ENCODE data around the gene SELENOW.
A peak's percentile ranks its signal among the peaks of the same experiment; 100 is the strongest.
"Not testable (repeated sequence)": the region's sequence is repeated elsewhere in the genome, so short reads cannot be mapped to it uniquely, and the experiment has no call there.

Gene SELENOW

DNA sequence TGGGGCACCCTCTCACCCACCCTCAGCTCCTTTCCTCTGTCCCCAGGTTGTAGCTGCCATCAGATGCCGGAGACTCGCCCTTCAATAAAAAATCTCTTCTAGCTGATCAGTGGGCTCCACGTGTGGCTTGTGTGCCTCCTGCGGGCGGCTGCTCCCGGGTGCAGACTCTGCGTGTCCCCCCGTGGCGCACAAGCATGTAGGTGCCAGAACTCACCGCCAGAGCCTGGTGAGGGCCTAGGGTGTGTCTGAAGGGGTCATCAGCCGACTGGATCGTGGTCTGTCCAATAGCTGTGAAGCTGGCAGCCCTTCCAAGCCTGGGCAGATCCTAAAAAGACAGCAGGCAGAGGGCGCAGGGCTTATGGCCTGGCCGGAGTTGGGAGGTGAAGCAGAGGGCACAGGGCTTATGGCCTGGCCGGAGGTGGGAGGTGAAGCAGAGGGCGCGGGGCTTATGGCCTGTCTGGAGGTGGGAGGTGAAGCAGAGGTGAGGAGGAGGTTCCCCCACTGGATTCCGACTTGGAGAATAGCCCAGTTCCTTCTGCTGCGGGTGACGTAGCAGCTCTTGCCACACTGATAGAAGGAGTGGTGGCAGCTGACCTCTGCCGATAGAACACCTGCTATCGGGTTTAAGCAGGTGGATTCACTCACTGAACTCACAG is 21.4 kb upstream of the SELENOW start:
- DNase-seq: no peak

DNA sequence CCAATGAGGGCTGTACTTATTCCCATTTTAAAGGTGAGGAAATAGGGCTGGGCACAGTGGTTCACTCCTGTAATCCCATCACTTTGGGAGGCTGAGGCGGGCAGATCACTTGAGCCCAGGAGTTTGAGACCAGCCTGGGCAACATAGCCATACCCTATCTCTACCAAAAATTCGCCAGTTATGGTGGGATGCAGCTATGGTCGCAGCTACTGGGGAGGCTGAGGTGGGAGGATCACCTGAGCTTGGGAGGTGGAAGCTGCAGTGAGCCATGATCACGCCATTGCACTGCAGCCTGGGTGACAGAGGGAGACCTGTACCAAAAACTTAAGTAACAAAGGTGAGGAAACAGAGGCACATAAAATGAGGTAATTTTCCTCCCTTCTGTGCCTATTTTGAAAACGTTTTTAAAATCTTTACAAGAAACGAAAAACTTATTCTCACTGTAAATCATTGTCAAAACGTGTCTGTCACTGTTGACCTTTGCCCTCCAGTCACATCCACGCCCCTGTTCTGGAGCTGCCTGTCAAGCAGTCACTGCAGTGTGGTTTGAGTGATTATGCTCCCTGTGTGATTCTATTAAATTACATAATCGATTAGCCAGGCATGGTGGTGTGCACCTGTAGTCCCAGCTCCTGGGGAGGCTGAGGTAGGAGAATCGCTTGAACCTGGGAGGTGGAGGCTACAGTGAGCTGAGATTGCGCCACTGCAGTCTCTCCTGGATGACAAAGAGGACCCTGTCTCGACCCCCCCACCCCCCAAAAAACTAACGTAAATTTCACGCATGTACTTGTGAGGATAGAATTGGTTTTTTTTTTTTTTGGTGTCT is 20.7 kb upstream of the SELENOW start:
- no peak for DNase-seq

DNA sequence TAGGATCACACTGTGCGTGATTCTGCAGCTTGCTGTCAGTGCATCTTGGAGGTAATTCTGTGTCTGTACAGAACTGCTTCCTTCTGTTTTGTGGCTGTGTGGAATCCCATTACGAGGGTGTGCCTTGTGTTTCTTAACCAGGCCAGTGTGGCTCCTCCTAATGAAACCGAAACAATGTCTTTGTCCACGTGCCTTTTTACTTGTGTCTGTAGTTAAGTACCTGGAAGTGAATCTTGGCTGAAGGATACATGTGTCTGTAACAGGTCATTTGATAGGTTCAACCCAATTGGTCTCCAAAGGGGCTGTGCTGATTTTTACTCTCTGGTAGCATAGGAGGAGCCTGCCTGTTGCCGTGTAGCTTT is 20.1 kb upstream of the SELENOW start:
- no peak for DNase-seq

DNA sequence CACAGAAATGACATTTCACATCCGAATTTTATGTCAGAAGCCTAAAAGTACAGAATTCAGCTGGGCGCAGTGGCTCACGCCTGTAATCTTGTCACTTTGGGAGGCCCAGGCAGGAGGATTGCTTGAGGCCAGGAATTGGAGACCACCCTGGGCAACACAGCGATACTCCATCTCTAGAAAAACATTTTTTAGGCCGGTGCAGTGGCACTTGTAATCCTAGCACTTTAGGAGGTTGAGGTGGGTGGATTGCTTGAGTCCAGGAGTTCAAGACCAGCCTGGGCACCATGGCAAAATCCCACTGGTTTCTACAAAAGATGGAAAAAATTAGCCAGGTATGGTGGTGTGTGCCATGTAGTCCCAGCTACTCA is 17.9 kb upstream of the SELENOW start:
- DNase-seq: no peak

DNA sequence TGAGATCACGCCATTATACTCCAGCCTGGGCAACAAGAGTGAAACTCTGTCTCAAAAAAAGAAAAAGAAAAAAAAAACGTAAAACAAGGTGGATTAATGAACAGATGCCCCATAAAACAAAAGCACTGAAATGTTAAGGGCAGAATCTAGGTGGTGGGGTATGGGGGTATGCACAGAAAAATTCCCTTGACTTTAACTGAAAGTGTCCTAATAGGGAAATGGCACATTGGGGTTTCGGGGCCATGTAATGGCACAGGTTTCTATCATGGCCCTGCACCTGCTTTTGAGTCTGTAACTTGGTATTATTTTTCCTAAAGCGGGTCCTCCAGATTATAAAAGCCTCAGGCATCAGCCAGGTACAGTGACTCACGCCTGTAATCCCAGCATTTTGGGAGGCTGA is 16.9 kb upstream of the SELENOW start:
- DNase-seq: no peak

DNA sequence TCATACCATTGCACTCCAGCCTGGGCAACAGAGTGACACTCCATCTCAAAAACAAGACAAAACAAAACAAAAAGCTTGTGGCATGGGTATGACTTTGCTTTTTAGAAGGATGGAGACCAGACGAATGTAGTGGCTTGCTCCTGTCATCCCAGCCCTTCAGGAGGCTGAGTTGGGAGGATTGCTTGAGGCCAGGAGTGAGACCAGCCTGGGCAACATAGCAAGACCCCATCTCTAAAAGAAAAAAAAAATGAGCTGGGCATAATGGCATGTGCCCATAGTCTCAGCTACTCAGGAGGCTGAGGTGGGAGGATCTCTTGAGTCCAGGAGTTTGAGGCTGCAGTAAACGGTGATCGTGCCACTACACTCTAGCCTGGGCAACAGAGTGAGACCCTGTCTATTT is 16.4 kb upstream of the SELENOW start:
- no peak for DNase-seq

DNA sequence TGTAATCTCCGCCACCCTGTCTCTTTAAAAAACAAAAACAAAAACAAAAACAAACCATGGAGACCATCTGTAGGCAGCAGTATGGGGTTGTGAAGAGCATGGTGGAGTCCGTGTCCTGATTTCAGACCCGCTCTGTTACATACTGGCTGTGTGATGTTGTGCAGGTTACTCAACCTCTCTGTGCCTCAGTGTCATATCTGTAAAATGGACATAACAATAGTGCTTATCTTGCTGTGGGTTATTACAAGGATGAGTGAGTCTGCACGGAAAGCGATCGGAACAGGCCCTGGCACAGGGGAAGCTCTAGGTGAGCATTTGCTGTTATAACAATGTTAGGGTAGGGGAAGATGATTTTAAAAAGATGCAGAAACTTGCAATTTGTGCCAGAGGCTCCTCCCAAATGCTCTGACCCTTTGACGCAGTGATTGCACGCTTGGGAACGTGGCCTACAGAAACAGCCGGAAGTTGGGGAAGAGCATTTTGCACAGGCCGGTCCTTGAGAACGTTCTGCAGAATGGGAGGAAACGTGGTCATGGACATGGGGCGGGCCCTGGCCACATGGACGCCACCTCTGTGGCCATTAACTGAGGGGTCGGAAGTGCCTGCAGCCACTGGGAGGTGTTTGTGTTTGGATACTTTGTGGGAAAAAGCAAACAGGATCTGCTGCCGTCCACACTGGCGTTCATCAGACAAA is 15.7 kb upstream of the SELENOW start:
- no peak for DNase-seq

DNA sequence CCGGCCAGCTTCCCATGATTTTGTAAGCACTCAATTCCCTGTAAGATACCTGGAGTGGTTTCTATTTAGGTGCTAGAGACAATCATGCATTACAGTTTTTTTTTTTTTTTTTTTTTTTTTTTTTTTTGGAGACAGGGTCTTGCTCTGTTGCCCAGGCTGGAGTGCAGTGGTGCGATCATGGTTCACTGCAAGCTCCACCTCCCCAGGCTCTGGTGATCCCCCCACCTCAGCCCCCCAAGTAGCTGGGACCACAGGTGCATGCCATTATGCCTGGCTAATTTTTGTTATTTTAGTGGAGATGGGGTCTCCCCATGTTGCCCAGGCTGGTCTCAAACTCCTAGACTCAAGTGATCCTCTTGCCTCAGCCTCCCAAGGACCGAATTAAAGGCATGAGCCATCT is 13.8 kb upstream of the SELENOW start:
- DNase-seq: not testable (repeated sequence)

DNA sequence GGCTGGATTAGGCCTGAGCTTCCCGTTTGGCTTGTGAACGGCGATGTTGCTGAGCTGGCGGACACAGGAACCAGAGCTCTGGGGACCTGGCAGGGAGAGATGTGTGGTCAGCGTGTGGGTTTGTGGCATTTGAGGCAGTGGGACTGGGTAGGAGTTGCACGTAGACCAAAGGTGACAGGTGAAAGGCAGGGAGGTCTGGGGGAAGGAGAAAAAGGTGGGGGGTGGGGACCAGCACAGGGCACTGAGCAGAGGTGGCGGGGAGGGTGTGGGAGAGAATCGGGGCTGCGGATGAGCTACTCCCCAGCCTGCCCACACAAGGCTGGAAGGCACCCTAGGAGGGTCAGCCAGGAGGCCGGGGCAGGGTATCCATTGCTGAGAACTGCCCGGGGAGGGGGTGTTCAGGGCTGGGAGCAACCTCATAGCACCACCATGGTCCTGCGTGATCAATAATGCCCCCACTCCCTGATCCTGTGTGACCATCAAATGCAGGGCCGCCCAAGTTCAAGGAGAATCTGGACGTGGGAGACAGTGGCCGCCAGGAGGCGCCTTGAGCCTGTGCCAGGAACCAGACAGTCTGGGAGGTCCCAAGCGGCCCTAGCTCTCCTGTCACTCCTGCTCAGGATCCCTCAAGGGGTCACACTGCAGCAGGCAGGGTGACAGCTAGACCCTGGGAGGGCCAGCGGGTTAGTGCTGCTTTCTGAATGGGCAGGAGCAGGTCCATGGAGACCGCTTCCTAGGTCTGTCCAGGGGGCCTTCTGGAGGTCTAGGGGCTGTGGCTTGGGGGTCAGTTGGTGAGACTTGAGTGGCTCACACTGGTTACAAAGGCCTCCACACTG is 12.8 kb upstream of the SELENOW start:
- DNase-seq: peak; percentile 32 to 34

DNA sequence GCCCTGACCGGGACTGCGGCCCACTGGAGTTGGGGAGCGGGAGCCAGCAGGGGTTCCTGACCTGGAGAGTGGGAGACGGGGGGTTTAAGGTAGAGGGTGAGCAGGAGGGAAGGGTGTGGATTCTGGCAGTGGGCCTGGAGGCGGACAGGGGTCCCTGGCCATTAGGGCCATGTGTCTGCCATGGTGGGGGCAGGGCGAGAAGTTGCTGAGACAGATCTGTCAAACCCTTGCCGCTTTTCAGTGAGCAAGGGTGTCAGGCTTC is 12.2 kb upstream of the SELENOW start:
- DNase-seq: no peak

DNA sequence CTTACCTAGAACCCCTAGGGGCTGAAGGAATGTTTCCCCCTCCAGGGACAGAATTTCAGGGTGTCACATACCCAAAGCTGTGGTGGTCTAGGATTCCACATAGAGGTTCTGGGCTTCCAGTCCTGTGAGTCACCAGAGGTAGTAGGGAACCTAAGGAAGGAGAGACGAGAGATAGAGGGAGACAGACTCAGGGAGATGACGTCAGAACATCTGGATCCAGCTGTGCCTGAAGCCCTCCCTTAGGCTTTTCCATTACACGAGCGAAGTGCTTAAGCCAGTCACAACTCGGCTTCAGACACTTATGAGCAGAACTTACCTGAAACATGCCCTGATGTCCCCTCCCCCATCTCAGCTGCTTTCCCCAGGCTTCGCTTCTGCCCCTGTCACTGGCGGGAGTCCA is 11.8 kb upstream of the SELENOW start:
- DNase-seq: no peak

DNA sequence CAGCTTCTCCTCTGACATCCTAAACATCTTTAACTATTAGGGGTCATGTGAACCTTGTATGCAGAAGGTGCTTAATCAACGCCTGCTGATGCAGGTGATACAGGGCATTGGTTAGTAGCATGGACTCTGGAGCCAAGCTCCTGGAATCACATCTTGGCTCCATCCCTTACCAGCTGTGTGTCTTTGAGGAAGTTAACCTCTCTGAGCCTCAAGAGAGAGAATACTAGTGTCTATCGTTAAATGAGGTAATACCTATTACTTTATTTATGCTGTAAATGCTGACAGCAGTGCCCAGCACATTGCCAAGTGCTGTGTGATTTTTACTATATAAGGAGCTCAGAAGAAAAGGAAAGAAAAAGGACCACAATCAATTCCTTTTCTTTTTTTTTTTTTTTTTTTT is 11.2 kb upstream of the SELENOW start:
- DNase-seq: no peak

DNA sequence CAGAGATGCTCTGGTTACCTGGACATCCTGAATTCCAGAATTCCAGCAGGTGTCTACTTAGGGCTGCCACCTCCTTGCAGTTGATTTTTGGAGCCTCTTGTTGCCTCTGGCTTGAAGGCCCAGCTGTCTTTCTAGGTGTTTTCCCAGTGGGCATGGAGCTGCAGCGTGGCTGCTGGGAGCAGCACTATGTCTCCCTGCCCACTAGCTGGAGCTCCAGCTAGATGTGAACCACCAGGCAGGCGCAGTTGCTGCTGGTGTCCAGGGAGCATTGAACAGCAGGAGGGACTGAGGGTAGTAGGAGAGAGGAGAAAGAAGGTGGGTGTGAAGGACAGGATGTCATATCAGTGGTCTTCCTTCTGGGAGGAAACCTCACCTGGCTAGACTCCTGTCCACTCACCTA is 9.9 kb upstream of the SELENOW start:
- no peak for DNase-seq

DNA sequence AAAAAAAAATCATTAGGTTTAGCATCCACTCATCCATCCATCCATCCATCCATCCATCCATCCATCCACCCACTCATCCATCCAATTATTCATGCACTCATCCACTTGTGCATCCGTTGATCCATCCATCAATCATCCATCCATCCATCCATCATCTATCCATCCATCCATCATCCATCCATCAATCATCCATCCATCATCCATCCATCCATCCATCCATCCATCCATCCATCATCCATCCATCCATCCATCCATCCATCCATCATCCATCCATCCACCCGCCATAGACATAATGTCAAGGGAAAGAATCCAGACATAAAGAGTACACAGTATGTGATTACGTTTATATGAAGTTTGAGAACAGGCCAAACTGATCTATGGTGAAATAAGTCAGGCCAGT is 9.0 kb upstream of the SELENOW start:
- DNase-seq: no peak

DNA sequence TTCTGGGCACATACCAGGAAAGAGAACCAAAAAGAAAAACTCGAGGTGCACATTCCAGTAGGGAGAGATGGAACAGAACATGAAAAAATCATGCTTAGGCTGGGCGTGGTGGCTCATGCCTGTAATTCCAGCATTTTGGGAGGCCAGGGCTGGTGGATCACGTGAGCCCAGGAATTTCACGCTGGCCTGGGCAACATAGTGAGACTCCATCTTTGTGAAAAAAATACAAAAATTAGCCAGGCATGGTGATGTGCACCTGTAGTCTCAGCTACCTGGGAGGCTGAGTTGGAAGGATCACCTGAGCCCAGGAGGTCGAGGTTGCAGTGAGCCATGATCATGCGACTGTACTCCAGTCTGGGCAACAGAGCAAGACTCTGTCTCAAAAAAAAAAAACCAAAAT is 7.2 kb upstream of the SELENOW start:
- not testable (repeated sequence) for DNase-seq

DNA sequence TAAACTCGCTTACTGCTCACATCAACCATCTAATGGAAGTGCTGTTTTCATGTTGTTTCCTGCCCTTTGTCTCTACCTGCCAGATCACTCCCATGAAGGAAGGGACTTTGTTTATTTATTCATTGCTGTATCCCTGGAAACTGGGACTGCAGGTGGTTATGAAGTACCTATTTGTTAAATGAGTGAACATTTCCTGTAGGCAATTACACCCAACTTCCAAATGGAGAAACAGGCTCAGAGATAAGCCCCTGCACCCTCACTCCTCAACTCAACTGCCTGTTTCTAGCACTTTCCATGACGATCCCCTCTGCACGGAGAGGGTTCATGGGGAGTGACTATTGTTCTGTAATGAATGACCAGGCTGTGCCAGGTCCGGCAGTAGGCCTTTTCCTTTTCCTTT is 1.9 kb upstream of the SELENOW start:
- peak; percentile 87 to 96 for DNase-seq

DNA sequence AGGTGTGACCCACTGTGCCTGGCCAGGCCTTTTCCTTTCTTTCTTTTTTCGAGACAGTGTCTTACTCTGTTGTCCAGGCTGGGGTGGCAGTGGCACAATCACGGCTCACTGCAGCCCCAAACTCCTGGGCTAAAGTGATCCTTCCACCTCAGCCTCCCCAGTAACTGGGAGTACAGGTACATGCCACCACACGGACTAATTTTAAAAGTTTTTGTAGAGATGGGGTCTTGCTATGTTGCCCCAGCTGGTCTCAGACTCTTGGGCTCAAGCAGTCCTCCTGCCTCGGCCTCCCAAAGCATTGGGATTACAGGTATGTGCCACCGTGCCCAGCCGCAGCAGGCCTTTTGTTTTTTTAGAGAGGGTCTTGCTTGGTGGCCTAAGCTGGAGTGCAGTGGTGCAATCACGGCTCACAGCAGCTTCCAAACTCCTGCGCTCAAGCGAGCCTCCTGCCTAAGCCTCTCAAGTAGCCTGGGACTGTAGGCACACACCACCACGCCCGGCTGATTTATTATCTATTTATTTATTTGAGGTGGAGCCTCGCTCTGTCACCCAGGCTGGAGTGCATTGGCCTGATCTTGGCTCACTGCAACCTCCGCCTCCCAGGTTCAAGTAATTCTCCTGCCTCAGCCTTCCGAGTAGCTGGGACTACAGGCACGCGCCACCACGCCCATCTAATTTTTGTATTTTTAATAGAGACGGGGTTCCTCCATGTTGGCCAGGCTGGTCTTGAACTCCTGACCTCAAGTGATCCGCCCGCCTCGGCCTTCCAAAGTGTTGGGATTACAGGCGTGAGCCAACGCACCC is 1.1 kb upstream of the SELENOW start:
- DNase-seq: not testable (repeated sequence)

DNA sequence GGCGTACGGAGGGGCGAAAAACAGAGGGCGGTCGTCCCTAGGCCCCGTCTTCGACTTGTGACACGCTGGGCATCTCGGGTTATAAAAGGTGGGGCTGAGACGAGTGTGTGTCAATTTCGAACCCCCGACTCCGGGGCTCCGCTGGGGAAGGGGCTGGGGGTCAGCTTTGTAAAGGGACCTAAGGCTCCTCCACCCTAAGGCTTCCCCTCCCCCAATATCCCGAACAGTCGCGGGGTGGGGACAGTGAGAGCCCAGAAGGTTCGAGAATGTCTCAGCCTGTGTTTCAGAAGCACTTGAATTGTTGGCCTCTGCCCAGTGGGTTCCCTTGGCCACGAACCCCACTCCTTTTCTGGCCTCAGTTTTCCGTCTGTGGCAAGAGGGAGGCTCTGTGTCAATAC is 450 bp downstream of the SELENOW start:
- no peak for DNase-seq

DNA sequence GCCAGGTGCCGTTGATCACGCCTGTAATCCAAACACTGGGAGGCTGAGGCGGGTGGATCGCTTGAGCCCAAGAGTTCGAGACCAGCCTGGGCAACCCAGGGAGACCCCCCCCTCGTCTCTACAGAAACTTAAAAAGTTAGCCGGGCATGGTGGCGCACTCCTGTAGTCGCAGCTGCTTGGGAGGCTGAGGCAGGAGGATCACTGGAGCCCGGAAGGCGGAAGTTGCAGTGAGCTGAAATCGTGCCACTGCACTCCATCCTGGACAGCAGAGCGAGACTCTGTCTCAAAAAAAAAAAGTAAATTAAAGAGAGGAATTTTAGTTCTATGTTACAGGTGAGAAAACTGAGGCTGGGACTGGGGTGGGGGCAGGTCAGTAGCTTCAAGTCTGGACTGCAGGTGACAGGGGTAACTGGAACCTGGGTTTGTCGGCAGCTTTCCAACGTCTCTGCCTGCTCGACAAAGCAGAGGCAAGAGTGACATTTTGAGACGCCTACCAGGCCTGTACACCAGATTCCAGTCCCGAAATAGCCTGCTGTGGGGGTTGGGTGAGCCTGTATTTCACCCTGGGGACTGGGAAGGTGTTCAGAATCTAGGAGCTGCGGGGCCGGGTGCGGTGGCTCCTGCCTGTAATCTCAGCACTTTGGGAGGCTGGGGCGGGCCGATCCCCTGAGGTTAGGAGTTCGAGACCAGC is 1.2 kb downstream of the SELENOW start:
- DNase-seq: no peak

DNA sequence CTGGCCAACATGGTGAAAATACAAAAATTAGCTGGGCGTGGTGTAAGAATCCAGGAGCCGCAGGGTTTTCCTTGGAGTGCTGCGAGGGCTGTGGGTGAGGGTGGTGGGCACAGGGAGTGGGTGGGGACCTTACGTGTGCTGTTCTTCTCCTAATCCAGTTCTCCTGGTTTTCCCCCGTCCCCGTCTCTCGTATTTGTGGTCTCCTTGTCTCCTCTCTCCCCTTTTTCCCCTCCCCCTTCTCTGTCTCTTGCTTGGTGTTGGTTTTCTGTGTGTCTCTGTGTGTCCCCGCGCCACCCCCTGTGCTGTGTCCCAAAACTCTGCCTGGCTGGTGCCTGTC is 1.7 kb downstream of the SELENOW start:
- DNase-seq: no peak

DNA sequence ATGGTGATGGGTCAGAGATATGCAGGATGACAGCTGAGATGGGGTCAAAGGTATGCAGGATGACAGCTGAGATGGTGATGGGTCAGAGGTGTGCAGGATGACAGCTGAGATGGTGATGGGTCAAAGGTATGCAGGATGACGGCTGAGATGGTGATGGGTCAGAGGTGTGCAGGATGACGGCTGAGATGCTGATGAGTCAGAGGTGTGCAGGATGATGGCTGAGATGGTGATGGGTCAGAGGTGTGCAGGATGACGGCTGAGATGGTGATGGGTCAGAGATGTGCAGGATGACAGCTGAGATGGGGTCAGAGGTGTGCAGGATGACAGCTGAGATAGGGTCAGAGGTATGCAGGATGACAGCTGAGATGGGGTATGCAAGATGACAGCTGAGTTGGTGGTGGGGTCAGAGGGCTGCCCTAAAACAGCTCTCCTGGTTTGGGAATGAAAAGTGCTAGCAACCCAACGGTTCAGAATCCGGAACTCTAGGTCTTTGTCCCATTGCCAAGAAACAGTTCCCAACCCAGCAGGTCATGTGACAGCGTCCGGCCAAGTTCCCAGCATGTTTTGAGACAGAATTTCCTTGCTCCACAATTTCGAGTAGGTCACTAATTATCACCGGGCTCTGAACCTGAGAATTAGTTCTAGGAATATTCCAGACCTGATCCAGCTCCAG is 3.2 kb downstream of the SELENOW start:
- DNase-seq: no peak

DNA sequence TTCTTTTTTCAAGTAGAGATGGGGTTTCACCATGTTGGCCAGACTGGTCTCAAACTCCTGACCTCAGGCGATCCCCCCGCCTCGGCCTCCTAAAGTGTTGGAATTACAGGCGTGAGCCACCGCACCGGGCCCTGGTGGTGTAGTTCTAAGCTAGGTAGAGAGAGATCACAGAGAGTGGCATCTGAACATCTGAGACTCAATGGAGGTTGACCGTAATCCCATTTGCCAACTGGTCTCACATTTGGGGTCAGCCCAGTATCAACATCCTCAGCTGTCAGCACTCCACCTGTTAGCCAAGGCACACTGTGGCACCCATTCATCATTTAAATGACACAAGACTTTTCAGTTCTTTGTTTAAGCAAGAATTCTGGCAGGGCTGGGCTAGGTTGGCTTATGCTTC is 8.1 kb downstream of the SELENOW start:
- DNase-seq: no peak

All from NCI-H2081 (cell line).